OCI-LY1 (cell line): ENCODE results near the gene ANKRD2.

Experiments
- H2AFZ ChIP-seq: fragments of 200-600 bp; sonication (generic), shearing (Covaris generic); 2 replicates; pipeline ENCODE4 v1.6.0; 2014; ENCODE audit warnings: antibody characterized with exemption, mild to moderate bottlenecking, low read length
- H3F3A ChIP-seq: fragments of 200-600 bp; sonication (generic), shearing (Covaris generic); 2 replicates; pipeline ENCODE4 v1.6.0; 2014; ENCODE audit warnings: mild to moderate bottlenecking, antibody characterized with exemption, low read length, moderate library complexity; ENCODE audit not compliant: insufficient read depth
- H3K27ac ChIP-seq: fragments of 200-600 bp; sonication (generic); 2 replicates; pipeline ENCODE4 v1.5.1; 2014; ENCODE audit warnings: low read length, mixed run types, mild to moderate bottlenecking, low read depth; ENCODE audit not compliant: poor library complexity, severe bottlenecking
- H3K27me3 ChIP-seq: fragments of 200-600 bp; sonication (generic); 2 replicates; pipeline ENCODE4 v1.6.0; 2014; ENCODE audit warnings: antibody characterized with exemption, mild to moderate bottlenecking, low read length, moderate library complexity; ENCODE audit not compliant: insufficient read depth
- H3K36me3 ChIP-seq: fragments of 200-600 bp; sonication (generic); 2 replicates; pipeline ENCODE4 v1.6.1; 2014; ENCODE audit warnings: mild to moderate bottlenecking, antibody characterized with exemption, low read length, moderate library complexity, mixed read lengths; ENCODE audit not compliant: insufficient read depth
- H3K4me1 ChIP-seq: fragments of 200-600 bp; sonication (generic); 2 replicates; pipeline ENCODE4 v1.5.1; 2014; ENCODE audit warnings: mild to moderate bottlenecking, low read length, moderate library complexity; ENCODE audit not compliant: insufficient read depth, severe bottlenecking
- H3K4me2 ChIP-seq: fragments of 200-600 bp; sonication (generic), shearing (Covaris generic); 2 replicates; pipeline ENCODE4 v1.6.1; 2014; ENCODE audit warnings: low read length
- H3K4me3 ChIP-seq: fragments of 200-600 bp; sonication (generic); 2 replicates; pipeline ENCODE4 v1.5.1; 2014; ENCODE audit warnings: low read length, low read depth, mild to moderate bottlenecking, mixed read lengths; ENCODE audit not compliant: poor library complexity, severe bottlenecking
- H3K79me2 ChIP-seq: fragments of 200-600 bp; shearing (Covaris generic); 2 replicates; pipeline ENCODE4 v1.6.1; 2016; ENCODE audit warnings: mixed run types, low read length, mixed read lengths; ENCODE audit not compliant: insufficient read depth
- H3K9ac ChIP-seq: fragments of 200-600 bp; sonication (generic), shearing (Covaris generic); 2 replicates; pipeline ENCODE4 v1.6.1; 2014; ENCODE audit warnings: mild to moderate bottlenecking, low read length, mixed read lengths
- H3K9me2 ChIP-seq: fragments of 200-600 bp; sonication (generic), shearing (Covaris generic); 2 replicates; pipeline ENCODE4 v1.6.1; 2014; ENCODE audit warnings: low read depth, mild to moderate bottlenecking, low read length, mixed read lengths
- H3K9me3 ChIP-seq: fragments of 200-600 bp; shearing (Covaris generic); 2 replicates; pipeline ENCODE4 v1.6.1; 2014; ENCODE audit warnings: low read length, mixed read lengths
- H4K20me1 ChIP-seq: fragments of 200-600 bp; sonication (generic), shearing (Covaris generic); 2 replicates; pipeline ENCODE4 v1.6.0; 2016; ENCODE audit warnings: mild to moderate bottlenecking, low read length; ENCODE audit not compliant: insufficient read depth
- EZH2 ChIP-seq: fragments of 200-600 bp; sonication (generic), shearing (Covaris generic); IDR thresholded peaks from 2 replicates; pipeline ENCODE4 v1.8.0; 2017; ENCODE audit warnings: borderline replicate concordance, mixed run types, mild to moderate bottlenecking, antibody characterized with exemption, low read length, moderate library complexity, mixed read lengths
- TF ChIP-seq, protein P1 (sequence below): fragments of 200-600 bp; sonication (generic), shearing (Covaris generic); IDR thresholded peaks from 2 replicates; pipeline ENCODE4 v1.5.1; 2017; ENCODE audit warnings: mild to moderate bottlenecking, antibody characterized with exemption, low read length, moderate library complexity, mixed read lengths

The ANKRD2 gene

DNA sequence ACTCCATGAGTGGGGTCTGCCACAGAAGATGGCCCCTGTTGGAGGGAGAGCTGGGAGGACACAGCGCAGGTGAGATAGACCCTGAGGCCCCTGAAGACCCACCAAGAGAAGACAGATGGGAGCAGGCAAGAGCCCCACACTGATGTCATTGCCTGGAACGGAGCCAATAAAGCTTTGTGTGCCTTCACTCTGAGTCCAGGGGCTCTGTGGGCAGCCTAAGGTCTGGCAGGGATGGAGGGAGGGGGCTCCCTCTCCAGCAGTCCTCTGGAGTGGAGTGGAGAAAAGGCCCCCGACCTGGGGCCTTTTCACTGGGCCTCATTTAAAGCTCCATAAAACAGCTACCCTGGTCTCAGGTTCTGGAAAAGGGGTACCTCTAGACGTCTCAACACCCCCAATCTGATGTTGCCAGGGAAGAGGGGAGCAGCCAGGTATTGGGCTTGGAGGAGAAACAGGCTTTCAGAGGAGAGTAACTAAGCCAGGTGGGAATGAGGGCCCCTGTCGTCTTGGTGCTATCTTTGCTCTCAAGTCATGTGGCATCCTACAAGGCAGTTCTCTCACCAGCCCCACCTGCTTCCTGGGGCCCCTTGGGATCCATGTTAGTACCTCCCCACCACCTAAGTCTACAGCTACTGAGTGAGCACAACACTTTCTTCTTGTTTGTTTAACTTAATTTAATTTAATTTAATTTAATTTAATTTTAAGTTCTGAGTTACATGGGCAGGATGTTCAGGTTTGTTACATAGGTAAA is 18.3 kb downstream of the ANKRD2 start:
- Histone ChIP-seq H2AFZ (no peak overlapping the region), H3K4me2 (no peak overlapping the region), H3K27me3 (no peaks in the 10 kb centered on the region), H3K79me2 (no peaks in the 10 kb centered on the region), H3F3A (no peaks in the 10 kb centered on the region), H3K27ac (no peak overlapping the region), H3K9ac (no peak overlapping the region), H3K4me3 (no peak overlapping the region), H3K9me3 (no peaks in the 10 kb centered on the region), H3K9me2 (no peaks in the 10 kb centered on the region), H3K4me1 (no peaks in the 10 kb centered on the region), H4K20me1 (no peaks in the 10 kb centered on the region), H3K36me3 (no peaks in the 10 kb centered on the region)
- TF ChIP-seq EZH2, result no peak
- TF ChIP-seq, protein P1, sequence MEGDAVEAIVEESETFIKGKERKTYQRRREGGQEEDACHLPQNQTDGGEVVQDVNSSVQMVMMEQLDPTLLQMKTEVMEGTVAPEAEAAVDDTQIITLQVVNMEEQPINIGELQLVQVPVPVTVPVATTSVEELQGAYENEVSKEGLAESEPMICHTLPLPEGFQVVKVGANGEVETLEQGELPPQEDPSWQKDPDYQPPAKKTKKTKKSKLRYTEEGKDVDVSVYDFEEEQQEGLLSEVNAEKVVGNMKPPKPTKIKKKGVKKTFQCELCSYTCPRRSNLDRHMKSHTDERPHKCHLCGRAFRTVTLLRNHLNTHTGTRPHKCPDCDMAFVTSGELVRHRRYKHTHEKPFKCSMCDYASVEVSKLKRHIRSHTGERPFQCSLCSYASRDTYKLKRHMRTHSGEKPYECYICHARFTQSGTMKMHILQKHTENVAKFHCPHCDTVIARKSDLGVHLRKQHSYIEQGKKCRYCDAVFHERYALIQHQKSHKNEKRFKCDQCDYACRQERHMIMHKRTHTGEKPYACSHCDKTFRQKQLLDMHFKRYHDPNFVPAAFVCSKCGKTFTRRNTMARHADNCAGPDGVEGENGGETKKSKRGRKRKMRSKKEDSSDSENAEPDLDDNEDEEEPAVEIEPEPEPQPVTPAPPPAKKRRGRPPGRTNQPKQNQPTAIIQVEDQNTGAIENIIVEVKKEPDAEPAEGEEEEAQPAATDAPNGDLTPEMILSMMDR, result no peak

DNA sequence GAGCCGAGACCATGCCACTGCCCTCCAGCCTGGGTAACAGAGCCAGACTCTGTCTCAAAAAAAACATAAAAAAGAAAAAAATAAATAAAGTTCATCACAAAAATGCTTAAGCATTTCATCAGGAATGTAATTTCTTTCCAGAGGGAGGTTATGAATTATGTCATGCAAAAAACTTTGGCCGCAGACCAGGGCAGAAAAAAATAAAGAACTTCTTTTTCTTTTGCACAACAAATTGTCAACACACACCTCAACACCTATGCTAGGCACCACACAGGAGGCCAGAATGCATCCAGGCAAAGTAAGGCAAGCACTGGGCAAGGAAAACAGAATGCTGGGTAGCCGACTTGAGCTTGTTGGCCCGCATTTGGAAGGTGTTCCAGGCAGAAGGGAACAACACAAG is 20.8 kb downstream of the ANKRD2 start:
- no peaks in the 10 kb centered on the region for H4K20me1 ChIP-seq
- no peaks in the 10 kb centered on the region for H3K79me2 ChIP-seq
- H3K9ac ChIP-seq, result no peak overlapping the region
- no peaks in the 10 kb centered on the region for H3K27me3 ChIP-seq
- no peak overlapping the region for H3K27ac ChIP-seq
- H3K4me1 ChIP-seq, result no peaks in the 10 kb centered on the region
- no peak overlapping the region for H3K4me3 ChIP-seq
- H2AFZ ChIP-seq, result no peak overlapping the region
- H3F3A ChIP-seq, result no peaks in the 10 kb centered on the region
- TF ChIP-seq, protein P1, result no peak
- no peak for TF ChIP-seq EZH2
- no peaks in the 10 kb centered on the region for H3K9me2 ChIP-seq
- no peaks in the 10 kb centered on the region for H3K9me3 ChIP-seq
- no peaks in the 10 kb centered on the region for H3K36me3 ChIP-seq
- no peak overlapping the region for H3K4me2 ChIP-seq

DNA sequence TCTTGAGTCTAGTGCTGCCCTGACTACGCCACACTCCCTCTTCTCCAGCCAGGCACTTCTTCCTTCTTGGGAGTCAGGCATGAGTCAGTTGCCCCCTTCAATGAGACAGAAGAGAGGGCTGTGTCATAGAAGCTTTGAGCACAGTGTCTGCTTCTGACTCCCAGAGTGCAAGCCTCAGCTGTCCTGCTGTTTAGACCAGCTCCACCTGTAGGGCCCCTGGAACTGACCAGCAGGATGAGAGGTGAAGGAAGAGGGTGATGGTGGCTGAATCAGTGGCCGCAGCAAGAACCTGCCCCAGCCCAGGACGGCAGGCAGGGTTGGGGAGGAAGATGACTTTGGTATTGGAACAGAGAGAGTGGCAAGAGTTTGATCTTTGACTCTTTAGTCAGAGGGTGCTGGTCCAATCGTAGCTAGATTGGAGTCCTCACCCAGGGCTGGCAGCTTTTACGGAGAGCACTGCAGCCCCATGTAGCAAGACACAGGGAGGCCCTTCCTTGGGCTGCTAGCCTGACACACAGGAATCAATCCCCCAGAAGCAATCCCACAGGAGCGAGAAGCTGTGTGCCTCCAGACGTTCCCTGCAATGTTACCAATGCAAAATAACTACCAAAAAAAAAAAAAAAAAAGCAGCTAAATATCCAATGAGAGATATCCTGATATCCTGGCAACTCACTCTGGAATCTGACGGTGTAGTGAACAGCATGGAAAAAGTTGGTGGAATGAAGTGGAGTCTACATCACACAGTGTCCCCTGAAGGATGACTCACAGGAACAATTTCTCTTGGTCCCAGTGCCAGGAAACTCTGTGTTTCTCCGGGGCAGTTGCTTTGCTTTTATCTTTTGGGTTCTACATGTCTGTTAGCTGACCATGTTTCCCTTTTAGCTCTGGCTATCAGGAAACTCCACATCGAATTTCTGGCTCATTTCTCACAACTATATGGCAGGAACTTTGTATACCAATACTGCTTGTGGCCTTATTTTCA is 23.8 kb downstream of the ANKRD2 start:
- H3K36me3 ChIP-seq, result no peaks in the 10 kb centered on the region
- no peaks in the 10 kb centered on the region for H3K9me3 ChIP-seq
- no peaks in the 10 kb centered on the region for H3K4me1 ChIP-seq
- H3K27ac ChIP-seq, result no peak overlapping the region
- no peak overlapping the region for H3K9ac ChIP-seq
- H3K27me3 ChIP-seq, result no peaks in the 10 kb centered on the region
- H3K4me3 ChIP-seq, result no peak overlapping the region
- TF ChIP-seq EZH2, result no peak
- TF ChIP-seq, protein P1, result no peak
- H3K9me2 ChIP-seq, result no peaks in the 10 kb centered on the region
- no peaks in the 10 kb centered on the region for H3F3A ChIP-seq
- no peak overlapping the region for H3K4me2 ChIP-seq
- H4K20me1 ChIP-seq, result no peaks in the 10 kb centered on the region
- no peak overlapping the region for H2AFZ ChIP-seq
- no peaks in the 10 kb centered on the region for H3K79me2 ChIP-seq
